CD4-positive, alpha-beta T cell treated with Interleukin-21 for 1 hour (primary cell): ENCODE data around the gene GPR157.
"Not testable (repeated sequence)": the region's sequence is repeated elsewhere in the genome, so short reads cannot be mapped to it uniquely, and the experiment has no call there.

ENCODE experiments used
- DNase-seq: peaks from one replicate; pipeline ENCODE4 v3.0.0-alpha.2; 2020

GPR157 gene, protein sequence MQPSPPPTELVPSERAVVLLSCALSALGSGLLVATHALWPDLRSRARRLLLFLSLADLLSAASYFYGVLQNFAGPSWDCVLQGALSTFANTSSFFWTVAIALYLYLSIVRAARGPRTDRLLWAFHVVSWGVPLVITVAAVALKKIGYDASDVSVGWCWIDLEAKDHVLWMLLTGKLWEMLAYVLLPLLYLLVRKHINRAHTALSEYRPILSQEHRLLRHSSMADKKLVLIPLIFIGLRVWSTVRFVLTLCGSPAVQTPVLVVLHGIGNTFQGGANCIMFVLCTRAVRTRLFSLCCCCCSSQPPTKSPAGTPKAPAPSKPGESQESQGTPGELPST

DNA sequence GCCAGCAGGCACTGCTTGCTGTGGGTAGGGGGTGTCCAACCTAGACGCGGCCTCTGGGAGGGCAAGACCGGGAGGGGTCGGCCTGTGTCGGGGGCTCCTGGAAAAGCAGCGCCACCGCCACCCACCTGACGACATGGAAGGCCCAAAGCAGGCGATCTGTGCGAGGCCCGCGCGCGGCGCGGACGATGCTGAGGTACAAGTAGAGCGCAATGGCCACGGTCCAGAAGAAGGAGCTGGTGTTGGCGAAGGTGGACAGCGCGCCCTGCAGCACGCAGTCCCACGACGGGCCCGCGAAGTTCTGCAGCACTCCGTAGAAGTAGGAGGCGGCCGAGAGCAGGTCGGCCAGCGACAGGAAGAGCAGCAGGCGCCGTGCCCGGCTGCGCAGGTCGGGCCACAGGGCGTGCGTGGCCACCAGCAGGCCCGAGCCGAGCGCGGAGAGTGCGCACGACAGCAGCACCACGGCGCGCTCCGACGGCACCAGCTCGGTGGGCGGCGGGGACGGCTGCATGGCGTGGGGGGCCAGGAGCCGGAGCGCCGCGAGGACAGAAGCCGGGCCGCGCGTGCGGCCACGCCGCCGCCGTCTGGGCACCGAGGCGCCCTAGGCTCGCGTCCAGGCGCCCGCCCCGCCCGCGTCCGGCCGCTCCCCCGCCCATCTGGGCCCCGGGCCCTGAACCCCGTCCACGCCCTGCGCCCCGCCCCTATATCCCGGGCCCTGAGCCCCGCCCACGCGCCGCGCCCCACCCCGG, at the start of gene GPR157:
Gene GPR157, minus strand, starts transcription at position 583 of the 746 bp plus-strand sequence. Its CDS starts 75 bp downstream, at position 508.
- peak; percentile 82 for DNase-seq

DNA sequence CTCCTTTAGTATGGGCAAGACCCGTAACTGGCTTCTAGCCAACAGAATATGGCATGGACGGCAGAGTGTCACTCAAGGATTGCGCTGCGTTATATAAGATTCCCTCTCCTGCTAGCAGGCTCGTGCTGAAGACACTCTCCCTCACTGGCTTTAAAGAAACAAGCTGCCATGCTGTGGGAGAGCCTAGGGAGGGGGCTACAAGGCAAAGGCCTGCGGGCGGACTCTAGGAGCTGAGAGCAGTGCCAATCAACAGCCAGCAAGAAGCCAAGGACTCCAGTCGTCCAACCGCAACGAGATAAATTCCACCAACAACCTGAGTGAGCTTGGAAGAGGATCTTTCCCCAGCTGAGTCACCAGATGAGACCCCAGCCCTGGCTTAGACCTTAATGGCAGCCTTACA, 45.9 kb upstream of the GPR157 start:
- no peak for DNase-seq

DNA sequence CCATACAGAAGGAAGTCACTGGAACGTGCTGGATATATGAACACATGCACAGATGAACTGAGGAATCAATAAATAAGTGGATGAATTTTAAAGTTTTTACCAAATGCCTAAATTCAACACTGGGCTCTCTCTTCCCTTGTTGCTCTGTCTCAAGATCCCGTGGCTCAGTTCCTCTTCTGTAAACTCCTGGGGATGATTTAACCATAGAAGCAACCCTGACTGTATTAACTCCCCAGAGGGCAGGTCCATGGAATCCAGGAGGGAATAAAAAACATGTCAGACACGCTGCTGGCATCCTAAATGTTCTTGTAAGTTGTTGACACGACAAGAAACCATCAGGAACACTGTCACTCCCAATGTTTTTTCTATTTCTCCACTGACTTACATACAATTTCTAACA, 45.3 kb upstream of the GPR157 start:
- DNase-seq, result no peak

DNA sequence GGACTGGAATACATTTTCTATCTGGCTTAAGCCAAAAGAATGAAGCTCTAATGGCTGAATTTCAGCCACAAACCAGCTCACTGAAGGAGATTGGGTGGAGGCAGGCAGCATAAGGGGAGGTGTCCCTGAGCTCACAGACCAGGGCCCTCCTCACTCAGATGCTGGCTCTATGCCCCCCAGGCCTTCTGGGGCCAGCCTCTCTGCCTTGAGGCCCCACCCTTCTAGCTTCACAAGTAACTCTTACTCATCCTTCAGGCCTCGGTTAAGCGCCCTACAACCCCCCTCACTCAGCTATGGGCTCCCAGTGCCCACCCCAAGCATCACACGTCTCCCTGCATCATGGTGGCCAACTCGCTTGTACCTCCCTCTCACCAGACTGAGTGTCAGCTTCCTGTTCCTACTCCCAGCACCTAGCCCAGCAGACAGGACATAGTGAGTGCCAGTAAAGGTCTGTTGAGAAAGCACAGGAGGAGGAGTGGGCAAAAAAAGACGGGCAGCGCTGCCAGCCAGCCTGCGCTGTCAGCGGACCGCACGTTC, 40.8 kb upstream of the GPR157 start:
- no peak for DNase-seq

DNA sequence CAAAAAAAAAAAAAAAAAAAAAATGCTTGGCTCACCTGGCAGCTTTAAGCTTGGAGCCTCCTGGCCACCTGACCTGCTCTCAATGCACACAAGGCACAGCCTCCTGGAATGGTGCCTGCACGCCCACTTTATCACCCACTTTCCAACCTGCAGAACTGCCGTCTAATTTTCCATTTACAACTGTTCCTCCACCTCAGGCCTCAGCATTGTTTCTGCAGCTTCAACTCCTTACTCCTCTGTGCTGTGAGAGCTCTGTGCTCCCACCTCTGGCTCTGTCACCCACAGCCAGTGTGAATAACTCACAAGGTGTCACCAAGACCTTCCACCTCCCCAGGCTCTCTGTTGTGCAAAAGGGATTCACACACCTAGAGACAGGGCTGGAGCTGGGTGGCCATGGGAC, 38.7 kb upstream of the GPR157 start:
- no peak for DNase-seq

DNA sequence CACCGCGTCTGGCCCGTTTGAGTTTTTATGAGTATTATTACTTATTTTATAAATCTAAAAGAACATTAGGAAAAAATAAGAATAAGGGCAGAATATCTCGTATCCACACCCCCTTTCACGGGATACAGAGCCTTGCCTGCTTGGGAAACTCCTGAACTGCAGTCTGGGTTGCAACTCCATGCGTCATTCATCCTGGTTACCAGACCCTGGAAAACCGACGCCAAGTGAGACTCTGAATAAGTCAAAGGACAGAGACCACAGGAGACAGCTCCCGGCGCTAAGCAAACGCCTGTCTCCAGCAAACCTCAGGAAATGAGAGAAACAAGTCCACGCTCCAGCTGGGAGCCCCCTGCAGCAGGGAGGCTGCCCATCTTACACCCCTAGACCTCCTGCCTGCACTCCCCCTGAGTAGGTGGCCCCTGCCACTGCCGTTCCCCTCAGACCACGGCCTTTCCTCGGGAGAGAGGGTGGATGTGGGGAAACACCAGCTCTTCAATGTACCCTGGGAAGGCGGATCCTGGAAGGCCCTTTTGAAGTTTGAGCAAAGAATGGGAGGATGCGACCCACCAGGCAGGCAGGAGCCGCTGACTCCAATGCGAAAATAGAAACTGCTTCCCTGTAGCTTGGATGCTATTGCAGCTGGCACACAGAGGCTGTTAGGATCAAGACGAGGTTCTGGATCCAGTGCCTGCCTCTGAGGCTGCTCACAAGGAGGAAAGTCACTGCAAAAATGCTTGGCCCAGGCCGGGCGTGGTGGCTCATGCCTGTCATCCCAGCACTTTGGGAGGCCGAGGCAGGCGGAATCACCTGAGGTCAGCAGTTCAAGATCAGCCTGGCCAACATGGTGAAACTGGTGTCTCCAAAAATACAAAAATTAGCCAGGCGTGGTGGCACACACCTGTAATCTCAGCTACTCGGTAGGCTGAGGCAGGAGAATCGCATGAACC, 37.7 kb upstream of the GPR157 start:
- DNase-seq, result no peak

DNA sequence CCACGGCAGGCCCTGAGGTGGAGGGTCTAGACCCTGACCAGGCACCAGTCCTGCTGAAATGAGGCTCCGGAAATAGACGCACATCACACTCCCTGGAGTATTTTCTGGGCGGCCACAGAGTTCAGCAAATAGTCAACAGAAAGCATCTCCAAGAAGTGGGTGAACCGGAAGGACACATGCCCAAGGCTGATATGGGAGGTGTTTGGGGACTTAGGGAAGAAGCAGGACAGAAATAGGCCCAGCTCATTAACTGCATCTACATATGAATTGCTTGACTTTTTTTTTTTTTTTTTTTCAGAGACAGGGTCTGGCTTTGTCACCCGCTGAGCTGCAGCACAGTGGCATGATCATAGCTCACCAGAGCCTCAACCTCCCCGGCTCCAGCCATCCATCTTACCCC, 36.5 kb upstream of the GPR157 start:
- DNase-seq, result no peak

DNA sequence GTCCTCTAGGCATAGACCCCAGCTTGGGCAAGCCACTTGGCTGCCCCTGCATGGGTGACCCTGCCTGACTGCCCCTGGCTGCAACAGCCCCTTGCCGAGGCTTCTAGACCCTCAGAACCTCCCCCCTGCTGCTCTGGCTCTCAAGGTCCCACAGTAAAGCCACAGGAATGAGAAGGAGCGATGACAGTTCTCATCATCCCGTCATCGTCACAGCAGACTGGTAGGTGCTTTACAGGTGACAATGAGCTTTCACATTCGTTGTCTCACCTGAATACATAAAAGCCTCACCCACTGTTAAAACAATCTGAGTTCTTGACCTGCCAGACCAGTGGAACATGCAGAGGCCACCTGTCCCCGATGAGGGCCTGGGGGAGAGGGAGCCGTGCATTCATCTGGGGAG, 36.0 kb upstream of the GPR157 start:
- DNase-seq, result no peak

DNA sequence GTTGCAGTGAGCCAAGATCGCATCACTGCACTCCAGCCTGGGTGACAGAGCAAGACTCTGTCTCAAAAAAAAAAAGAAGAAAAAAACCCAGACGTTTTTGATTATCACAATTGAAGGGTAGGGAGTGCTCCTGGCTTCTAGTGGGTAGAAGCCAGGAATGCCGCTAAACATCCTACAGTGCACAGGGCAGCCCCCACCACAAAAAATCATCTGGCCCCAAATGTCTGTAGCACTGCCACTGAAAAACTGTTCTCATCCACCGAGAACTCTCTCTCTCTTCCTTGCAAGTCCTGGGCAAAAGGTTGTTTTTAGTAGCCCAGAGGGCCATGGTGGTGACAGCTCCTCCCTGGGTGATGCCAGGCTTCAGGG, 35.6 kb upstream of the GPR157 start:
- DNase-seq, result no peak

DNA sequence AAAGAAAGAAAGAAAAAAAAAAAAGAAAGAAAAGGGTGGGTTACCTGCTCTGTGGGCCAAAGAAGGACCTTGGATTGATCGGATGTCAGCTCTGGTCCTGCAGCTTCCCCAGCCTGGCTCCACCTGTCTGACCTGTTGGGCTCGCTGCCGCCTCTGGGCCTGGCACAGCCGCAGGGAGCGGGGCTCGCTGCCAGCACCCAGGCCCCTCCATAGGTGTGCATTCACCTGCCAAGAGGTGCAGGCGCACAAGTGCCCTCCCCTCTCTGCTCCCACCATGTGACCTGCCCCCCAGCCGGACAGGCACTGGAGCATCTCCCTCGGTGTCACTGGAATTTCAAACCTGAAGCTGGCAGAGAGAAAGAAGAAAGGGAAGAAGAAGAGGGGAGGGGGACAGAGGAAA, 33.1 kb upstream of the GPR157 start:
- no peak for DNase-seq

DNA sequence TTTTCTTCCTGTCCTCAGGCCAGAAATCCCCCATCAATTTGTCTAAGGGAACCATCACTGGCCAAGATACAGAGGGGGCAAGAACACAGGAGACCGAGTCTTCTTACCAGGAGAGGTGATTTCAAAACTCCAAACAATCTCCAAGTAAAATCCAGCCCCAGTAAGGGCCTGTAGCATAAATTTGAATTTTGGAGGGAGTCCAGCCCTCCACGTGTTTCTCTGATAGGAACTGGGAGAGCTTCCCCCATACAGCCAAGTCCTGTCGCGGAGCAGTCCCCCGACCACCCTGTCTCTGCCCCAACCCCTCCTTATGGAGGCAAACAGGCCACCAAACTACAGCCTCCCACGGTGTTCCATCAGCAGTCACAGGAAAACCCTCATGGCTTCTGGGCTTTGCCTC, 32.4 kb upstream of the GPR157 start:
- DNase-seq, result no peak

DNA sequence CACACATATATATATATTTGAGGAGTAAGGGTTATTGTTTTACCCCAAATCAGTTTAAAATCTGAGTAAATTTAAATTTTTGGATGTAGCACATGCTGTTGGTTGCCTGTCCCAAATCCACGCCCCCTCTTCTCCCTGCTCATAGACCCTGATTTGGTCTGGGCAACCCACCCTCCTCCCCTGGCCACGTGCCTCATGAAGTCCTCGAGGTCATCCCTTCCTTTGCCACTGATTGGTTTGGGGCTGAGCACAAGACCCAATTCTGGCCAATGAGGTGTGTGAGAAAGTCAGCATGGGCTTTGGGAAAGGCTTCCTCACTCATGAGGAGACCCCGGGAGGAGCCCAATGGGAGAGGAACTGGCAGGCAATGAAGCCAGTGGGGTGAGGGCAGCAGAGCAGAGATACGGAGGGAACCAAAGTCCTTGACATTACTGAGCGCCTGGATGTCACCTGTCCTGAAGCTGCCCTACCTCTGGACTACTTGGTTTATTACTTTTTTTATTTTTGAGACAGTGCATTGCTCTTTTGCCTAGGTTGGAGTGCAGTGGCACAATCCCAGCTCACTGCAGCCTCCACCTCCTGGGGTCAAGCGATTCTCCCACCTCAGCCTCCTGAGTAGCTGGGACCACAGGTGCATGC, 31.3 kb upstream of the GPR157 start:
- no peak for DNase-seq

DNA sequence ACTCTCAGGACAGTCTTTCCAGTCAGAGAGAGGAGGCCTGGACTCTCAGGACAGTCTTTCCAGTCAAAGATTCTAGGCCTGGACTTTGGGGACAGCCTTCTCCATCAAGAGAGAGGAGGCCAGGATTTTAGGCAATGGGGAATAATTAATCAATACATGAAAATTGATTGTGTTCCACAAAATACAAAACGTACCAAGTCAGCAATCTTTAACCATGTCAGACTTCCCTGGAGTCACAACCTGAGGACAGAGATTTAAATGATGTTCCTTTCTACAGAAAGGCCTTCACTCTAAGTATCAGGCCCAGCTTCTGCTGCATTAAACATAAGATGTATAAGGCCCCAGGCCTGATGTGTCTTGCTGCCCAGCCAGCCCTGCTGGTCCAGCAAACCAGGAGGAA, 27.0 kb upstream of the GPR157 start:
- DNase-seq, result no peak

DNA sequence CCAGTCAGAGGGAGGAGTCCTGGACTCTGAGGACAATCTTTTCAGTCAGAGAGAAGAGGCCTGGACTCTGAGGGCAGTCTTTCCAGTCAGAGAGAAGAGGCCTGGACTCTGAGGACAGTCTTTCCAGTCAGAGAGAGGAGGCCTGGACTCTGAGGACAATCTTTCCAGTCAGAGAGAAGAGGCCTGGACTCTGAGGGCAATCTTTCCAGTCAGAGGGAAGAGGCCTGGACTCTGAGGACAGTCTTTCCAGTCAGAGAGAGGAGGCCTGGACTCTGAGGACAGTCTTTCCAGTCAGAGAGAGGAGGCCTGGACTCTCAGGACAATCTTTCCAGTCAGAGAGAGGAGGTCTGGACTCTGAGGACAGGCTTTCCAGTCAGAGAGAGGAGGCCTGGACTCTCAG, 26.5 kb upstream of the GPR157 start:
- not testable (repeated sequence) for DNase-seq

DNA sequence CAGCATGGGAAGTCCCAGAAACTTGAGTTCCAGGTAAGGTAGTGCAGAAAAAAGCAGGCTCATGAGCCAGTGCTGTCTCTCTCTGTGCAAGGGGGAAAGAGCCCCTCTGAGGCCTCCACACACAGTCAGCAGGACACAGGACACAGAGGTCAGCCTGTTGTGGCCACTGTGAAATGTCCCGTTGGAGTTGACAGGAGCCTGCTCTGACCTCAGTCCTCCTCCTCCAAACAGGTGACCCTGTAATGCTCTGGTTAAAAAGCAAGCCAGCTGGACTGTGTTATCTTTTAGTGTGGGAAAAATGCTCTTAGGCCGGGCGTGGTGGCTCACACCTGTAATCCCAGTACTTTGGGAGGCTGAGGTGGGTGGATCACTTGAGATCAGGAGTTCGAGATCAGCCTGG, 24.2 kb upstream of the GPR157 start:
- DNase-seq, result no peak

DNA sequence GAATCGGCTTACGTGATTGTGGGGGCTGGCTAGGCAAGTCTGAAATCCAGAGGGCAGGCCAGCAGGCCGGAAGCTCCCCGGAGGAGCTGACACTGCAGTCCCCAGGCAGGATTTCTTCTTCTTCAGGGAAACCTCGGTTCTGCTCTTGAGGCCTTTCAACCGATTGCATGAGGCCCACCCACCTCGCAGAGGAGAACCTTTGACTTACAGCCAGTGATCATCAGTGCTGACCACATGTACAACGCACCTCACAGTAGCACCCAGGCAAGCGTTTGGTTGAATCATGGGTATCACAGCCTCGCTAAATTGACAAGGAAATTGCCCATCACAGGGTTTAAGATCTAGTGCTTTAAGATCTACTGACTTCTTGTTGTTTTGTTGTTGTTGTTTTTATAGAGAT, 23.6 kb upstream of the GPR157 start:
- DNase-seq, result no peak

DNA sequence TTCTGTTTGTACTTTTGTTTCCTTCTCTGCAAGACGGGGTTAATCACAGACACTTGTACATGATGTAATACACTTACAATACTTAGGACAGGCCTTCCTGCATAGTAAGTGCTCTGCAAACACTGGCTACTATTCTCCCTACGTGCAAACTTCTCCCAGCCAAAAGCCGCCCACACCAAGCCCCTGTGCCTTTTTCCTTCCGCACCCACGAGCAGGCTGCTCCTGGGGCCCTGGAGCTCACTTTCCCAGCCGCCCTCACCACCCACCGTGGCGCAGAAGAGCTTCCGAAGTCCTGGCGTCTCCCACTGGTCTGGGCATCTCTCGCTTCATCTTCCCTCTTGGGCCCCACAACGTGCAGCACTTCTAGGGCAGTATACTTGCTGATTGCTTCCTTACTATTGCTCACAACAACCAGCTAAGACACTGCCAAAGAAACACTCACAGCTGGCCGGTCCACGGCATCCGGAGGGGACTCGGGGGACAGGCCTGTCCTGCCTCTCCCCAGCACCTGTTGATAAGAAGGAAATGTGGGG, 22.5 kb upstream of the GPR157 start:
- no peak for DNase-seq

DNA sequence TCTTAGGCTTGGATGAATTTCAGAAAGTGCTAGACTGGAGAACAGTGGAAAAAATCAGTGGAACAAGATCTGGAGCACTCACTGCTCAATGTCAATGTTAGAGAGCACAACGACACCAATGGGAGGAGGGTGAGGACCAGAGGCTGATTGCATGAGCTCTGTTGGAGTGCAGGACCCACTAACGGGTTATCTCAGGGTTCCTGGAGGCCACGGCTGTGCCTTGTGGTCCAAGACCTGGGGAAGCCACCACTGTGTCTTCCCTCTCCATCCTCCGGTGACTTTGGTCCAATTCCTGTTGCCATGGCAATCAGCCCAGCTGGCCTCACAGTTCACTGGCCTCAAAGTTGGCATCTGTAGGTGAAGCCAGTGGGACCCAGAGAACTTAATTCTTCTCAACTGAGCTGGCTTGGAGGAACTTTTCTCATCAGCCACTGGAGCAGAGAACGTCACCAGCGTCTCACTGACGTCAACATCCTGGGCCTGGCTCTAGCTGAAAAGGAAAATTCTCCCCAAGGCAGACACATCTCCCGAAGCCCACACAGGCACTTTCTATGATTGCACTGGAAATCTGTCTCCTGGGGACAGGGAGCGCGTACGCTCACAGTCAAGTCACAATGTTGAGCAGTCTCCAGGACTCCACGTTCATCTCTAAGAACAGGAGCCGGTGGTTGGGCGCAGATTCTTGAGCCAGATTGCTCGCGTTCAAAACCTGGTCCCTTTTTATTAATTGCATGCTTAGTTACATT, 21.9 kb upstream of the GPR157 start:
- DNase-seq, result no peak

DNA sequence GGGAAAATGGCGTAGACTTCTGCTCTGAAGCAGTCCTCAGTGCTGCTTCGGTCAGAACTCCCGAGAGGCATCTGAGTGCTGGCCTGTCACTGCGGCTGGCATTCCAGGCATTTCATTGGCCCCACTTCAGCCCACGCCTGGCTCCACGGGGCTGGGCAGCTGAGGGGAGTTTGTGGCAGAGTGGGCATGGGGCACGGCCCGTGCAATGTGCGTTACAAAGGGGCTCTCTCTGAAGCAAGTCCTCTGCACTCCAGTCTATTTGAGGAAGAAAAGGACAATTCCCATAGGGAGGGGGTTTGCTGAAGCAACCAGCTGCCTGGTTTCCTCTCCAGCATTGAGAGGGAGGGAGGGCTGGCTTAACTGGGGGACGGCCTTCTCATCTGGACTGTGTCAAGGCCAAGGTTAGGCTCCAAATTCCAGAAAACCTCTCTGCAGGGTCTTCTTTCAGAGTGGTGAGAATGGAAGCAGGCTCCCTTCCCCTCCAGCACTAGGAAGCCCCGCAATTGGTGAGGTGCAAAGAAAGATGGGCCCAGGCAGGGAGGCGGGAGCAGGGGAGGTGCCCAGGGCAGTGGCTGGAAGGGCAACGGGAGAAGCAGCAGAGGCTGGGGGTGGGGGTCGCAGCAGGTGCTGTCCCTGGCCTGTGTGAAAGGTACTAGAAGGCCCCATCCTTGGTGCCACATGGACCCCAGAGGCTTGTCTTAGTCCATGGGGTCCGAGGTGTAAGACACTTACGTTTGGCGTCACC, 21.1 kb upstream of the GPR157 start:
- DNase-seq, result no peak

DNA sequence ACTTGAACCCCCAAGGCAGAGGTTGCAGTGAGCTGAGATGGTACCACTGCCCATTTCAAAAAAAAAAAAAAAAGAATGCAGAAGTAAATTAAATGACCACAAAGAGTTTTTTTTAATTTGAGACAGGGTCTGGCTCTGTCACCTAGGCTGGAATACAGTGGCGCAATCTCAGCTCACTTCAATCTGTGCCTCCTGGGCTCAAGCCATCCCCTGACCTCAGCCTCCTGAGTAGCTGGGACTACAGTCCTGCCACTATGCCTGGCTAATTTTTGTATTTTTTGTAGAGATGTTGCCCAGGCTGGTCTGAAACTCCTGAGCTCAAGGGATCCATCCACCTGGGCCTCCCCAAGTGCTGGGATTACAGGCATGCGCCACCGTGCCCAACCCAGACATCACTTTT, 20.2 kb upstream of the GPR157 start:
- DNase-seq, result no peak

DNA sequence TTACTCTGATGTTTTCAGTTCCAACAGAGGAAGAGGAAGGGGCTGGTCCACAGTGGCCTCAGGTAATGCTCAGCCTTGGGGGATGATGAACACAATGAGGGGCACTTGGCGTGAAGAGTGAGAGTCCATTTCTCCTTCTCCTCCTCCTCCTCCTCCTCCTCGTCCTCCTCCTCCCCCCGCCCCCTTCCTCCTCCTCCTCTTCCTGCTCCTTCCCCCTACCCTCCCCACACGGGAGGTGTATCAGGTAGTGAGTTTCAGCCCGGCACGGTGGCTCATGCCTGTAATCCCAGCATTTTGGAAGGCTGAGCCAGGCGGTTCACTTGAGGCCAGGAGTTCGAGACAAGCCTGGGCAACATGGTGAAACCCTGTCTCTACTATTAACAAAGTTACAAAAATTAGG, 17.3 kb upstream of the GPR157 start:
- no peak for DNase-seq
